ENCODE measurements around the gene CNTF. TPM values are rescaled to one million over a fixed set of nuclear protein-coding genes. Genes with fewer than 3 reads are reported as not detected.
"Not testable (repeated sequence)": the region's sequence is repeated elsewhere in the genome, so short reads cannot be mapped to it uniquely, and the experiment has no call there.

The CNTF gene, protein sequence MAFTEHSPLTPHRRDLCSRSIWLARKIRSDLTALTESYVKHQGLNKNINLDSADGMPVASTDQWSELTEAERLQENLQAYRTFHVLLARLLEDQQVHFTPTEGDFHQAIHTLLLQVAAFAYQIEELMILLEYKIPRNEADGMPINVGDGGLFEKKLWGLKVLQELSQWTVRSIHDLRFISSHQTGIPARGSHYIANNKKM
- 0.70 and 1.3 TPM in 2 replicates for total RNA-seq (2014; rRNA removed; shearing (Covaris generic))
- polyA plus RNA-seq (2015; cell fraction: cytosol; rRNA removed) = 0.23 and 0.40 TPM in 2 replicates
- polyA plus RNA-seq (2015; cell fraction: nucleus; rRNA removed) = 2.6 and 2.8 TPM in 2 replicates

DNA sequence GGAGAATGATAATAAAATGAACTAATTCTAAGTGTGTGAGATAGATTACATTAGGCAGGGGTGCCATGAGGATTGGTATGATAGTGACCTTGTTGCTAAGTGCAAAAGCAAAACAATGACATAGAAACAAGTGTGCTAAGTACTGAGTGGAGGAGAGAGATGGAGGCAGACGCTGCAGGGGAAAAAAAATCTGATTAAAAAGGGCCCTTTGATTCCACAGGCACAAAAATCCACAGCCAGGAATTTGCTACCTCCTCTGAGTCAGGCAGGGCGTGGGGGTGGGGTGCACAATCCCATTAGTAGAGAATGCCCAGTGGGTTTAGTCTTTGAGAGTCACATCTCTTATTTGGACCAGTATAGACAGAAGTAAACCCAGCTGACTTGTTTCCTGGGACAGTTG lies at the start of gene CNTF:
CNTF (plus strand) TSS at position 322 of the 400 bp plus-strand sequence. CDS start 88 bp downstream, outside the sequence.
- peak; percentile 5 for DNase-seq (ENCODE audit: low read depth)

DNA sequence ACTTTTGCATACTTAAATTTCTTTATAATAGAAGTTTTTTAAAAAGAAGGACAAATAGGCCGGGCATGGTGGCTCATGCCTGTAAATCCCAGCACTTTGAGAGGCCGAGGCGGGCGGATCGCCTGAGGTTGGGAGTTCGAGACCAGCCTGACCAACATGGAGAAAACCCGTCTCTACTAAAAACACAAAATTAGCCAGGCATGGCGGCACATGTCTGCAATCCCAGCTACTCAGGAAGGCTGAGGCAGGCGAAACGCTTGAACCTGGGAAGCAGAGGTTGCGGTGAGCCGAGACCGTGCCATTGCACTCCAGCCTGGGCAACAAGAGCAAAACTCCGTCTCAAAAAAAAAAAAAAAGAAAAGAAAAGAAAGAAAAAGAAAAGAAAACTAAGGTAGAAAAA lies 49.6 kb upstream of the CNTF start:
- DNase-seq (ENCODE audit: low read depth) = not testable (repeated sequence)

DNA sequence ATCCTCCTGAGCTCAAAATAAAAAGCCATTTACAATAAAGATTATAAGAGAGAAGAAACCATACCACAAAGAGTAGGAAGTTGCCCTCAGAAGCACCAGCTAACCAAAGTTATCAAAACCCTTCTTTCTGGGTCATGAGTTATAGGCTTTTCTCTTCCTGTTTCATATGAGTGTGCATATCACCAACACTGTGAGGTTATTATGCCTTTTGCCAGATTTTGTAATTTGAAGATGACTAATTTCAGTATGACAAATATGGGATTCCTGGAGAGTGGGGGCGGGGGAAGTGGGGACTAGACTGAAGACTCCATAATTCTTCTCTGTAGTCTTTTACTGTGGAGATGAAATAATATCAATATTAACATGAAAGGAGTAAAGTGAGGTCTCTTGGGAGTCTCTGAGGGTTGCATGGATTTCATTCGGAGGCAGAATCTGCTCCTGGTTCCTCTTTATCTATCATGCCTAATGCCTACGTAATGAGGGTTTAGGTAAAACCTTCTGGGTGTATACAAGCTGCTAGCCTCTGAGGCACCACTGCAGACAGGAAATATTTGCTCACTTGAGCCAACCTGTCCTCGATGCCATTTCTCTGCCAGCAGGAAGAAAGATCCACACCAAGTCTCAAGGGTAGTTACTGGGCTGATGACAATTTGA lies 48.9 kb upstream of the CNTF start:
- DNase-seq (ENCODE audit: low read depth) = peak; percentile 92

DNA sequence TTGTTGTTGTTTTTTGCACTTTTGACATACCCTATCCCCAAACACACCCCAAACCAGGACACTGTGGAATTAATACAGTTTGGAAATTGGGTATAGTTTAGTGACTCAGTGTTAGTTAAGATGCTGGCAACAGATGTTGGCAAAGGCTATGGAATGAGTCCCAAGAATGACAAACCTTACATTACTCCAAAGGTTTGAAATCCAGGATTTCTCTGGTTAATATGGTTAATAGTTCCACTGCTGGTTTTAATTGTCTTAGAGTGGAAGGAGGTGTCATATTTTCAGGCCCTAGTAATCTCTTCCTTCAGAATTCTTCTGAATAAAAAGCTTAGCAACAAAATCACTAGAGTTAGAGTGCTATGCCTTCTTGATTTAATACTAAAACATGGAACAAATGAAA lies 47.6 kb upstream of the CNTF start:
- peak; percentile 16 for DNase-seq (ENCODE audit: low read depth)

DNA sequence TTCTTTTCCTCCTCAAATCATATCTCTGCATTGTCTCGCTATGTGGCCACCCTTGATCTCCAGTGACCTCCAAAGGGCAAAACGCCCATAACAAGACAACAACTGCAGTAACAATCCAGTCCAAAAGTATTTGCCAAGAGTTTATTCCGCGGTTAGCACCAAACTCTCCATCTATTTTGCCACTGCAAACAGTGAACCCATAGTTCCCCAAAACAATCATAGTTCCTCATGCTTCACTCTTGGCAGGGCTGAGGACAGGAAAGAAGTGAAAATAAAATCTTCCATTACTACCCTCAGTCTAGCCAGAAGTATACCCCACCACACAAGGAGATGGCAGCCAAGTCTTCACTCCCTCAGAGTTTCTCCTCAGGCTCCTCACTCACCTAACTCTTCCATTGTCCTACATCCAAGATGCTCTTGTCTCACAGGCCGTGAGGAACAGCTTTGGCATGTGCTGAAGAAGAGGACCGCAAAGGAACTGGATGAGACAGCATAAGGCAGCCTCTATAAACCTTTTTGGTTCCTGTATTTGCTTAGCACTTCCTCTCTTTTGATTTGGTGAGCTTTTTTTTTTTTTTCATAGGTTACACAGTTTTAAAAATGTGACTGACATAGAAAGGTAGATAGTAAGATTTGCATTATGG lies 47.0 kb upstream of the CNTF start, which contains the start of gene LPXN:
LPXN (minus strand) TSS at position 480 of the 644 bp plus-strand sequence; CDS start at position 396, 84 bp downstream.
- DNase-seq (ENCODE audit: low read depth) = peak; percentile 76

DNA sequence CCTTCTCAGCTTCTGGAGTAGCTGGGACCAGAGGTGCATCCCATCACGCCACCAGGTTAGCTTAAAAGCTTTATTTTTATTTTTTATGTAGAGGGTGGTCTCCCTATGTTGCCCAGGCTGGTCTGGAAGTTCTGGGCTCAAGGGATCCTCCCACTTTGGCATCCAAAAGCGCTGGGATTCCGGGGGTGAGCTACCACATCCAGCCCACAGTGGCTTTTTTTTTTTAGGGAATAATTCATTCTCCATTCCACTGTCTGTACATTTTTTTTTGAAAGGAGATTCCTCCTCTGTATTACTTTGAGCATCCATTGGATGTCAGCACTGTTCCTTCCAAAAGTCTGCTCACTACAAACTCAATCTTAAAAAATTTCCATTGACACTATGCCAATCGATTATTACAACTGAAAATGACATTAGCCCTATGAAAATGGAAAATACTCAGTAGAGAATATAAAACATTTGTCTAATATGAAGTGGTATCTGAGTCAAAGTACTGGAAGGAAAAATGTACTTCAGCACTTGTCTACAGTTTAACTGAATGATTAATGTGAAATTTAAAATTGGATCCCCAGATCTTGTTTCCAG lies 45.5 kb upstream of the CNTF start:
- DNase-seq (ENCODE audit: low read depth) = peak; percentile 68

DNA sequence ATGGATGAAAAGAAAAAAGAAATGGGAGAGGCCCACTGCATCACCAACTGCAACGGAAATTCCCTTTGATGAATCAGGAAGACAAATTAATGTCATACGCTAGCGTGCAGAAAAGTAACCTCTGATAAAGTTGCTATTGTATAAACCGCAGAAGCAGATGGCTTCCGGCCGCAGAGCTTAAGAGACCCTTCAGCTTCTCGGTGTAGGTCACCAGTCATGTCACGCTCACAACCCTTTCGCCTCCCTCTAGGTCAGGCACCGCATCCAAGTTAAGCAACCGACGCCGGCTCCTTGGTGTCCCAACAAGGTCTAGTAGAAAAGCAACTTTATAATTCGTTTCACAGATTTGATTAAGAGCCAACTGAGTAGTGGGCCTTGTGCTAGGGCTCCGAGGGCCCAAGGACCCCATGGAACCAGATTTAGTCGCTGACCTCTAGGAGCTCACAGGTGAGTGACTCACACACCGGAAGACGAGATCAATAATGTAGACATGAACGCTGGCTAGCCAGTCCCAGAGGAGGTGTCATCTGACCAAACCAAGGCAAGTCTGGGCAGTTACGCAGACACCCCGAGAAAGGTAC lies 44.8 kb upstream of the CNTF start:
- DNase-seq (ENCODE audit: low read depth) = peak; percentile 81

DNA sequence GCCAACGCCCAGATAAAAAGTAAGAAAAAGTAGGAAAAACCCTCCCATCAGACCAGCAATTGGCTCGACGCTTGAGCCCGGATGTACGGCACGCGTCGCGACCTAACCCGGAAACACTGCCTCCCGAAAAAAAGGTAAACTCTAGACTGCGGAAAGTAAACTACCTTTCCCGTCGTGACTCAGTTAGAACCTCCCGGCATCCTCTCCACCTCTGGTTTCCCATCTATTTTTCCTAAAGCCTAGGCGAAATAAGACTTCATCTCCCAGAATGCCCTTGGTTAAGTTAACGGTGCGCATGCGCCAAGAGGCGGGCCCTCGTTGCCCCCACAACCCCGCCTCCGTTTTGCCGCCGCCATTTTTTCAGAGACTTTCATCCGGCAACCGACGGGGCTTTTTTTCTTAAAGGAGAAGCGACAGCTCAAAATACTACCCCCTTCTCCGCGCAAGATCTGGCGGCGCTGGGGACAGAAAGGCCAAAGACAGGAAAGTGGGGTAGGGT lies 44.3 kb upstream of the CNTF start:
- peak; percentile 99 for DNase-seq (ENCODE audit: low read depth)

DNA sequence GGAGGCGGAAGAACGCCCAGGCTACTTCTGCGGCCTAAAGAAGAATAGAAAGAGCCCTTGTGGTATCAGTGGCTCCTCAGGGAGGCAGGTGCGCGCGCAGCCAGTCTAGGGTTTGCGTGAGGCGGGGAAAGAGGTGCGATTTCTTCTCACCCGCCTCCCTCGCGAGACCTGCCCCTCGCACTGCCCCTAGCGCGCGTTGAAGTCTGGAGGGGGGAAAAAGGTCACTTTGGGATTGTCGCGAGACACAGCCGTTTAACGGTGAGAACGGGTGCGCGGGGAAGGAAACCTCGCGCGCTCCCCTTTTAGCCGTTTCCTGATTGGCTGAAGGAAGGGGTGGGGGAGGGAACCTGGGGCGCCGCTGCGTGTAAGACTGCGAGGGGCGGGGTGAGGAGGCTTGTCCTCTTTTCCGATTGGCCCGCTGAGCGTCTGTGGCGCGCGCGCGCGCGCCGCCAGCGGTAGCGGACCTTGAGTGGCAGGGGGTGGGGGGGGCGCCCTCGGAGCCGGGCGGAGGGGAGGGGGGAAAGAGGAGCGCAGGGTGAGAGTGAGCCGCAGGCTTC lies 43.8 kb upstream of the CNTF start, which contains the start of gene ZFP91:
ZFP91 (plus strand) TSS at position 429 of the 557 bp plus-strand sequence. CDS start 219 bp downstream, outside the sequence.
- peak; percentile 94 for DNase-seq (ENCODE audit: low read depth)

DNA sequence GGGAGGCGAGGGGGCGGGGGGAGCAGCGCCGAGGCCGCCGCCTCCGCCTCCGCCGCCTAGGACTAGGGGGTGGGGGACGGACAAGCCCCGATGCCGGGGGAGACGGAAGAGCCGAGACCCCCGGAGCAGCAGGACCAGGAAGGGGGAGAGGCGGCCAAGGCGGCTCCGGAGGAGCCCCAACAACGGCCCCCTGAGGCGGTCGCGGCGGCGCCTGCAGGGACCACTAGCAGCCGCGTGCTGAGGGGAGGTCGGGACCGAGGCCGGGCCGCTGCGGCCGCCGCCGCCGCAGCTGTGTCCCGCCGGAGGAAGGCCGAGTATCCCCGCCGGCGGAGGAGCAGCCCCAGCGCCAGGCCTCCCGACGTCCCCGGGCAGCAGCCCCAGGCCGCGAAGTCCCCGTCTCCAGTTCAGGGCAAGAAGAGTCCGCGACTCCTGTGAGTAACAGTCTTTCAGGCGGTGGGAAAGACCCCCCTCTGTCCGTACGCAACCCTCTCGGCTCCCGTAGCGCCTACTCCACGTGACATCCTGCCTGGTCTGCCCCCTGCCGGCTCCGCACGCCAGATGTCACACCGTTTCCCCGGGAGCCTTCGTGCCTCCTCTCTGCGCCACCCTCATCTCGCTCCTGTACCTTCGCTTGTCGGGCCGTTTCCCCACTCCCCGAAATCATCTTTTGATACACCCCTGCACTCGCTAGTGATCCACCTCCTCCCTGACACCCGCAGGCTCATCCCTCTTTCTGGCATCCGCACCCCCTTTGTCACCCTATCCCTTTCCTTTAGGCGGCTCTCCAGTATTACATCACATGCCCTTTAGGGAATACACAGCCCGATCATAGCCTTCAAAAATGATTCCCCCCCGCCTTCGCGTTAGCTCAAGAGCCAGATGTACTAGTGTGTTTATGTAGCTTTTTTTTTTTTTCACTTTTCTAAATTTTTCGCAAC lies 43.0 kb upstream of the CNTF start:
- DNase-seq (ENCODE audit: low read depth) = peak; percentile 82

DNA sequence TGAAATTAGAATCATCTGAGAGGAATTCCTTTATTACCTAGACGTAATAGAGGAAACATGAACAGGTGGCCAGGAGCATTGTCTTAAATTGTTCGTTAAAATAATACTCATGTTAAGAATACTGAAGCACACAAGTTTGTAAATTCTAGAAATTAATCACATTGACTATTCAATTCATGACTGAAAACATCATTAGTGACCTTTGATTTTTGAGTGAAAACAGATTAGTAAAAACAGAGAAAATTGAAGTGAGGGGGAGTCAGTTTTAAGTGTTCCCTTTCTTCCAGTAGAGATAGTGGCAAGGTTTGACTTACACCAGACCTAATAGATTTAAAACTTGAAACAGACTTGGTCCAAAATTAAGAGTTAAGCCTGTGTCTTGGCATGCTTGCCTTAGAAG lies 42.2 kb upstream of the CNTF start:
- no peak for DNase-seq (ENCODE audit: low read depth)

DNA sequence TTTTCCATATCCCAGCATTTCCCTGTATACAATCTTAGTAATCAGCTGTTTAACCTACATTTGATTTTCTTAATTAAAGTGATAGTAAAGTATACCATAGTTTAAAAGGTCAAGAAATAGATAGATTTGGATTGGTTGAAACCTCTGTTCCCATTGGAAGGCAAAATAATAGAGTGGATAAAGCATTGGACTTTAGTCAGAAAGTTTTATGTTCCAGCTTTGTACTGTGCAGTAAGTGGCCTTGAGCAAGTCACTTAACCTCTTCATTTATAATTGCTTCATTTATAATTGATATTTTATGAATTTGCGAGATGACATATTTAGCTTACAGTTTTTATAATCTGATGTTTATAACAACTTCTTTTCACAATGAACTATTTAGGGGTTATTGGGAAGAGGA lies 40.0 kb upstream of the CNTF start:
- no peak for DNase-seq (ENCODE audit: low read depth)

DNA sequence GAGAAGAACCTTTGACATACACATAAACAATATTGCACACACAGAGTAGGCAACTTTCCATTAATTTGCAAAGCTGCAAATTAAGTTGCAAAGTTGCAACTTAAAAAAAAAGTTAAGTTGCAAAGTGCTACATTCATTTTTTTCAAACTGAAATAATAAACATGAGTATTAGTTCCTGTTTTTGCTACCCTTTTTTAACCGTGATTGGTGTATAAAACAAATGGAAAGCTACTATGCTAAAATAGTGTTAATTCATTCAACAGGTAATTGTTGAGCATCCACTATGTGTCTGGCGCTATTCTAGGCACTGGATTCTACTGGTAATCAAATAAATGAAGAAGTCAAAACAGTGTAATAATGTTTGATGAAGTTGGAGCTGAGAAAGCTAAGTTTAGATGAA lies 35.5 kb upstream of the CNTF start:
- DNase-seq (ENCODE audit: low read depth) = no peak

DNA sequence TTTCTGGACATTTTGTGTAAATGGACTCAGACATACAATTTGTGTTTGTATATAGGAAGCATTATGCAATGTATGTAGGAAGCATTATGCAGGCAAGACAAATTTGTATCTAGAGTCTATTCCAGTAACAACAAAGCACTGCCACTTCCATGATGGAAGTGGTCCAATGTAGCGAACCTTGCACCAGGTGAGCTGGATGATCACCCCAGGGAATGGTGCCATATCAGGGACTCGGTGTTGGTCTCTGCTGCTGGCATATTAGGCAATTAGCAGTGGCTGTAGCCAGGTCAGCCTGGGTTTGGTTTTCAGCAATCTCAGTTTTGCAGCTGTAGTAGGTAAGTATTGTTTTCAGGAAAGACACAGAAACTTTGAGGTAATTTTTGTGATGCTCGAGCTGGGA lies 30.8 kb upstream of the CNTF start:
- DNase-seq (ENCODE audit: low read depth) = no peak

DNA sequence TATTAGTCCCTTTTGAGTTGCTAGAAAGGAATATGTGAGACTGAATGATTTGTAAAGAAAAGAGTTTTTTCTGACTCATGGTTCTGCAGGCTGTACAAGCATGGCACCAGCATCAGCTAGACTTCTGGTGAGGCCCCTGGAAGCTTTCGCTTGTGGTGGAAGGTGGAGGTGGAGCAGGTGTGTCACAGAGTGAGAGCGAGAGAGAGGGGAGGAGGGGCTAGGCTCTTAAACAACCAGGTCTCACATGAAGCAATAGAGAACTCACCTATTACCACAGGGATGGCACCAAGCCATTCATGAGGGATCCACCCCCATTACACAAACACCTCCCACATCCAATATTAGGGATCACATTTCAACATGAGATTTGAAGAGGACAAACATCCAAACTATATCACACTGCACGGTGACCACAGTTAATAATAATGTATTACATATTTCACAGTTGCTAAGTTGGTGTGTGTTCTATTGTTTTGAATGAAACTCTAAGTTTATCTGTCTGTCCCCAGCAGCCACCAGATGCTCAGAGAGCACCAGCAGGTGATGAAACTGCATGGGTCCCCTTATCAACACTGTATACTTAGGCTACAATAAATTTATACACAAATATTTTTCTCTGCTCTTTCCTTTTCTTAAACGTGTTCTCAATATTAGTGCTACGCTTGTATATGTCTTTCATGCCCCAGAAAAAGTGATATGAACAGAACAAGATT lies 29.5 kb upstream of the CNTF start:
- no peak for DNase-seq (ENCODE audit: low read depth)

DNA sequence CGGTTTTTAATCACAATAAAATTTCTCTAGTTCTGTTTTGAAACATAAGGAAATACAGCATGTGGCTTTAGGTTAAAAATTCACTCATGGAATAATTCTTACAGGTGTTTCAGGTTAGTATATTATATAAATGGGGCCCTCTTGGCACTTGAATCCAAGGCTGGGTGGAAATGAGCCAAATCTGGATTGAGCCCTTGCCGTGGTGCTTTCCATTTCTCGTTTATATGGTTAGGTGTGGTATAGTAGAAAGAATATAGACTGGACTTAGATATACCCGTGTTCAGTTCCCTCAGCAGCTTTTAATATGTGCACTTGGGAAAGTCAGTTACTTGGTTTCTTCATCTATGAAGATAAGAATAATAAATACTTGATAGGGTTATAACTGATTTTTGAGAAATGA lies 27.6 kb upstream of the CNTF start:
- no peak for DNase-seq (ENCODE audit: low read depth)

DNA sequence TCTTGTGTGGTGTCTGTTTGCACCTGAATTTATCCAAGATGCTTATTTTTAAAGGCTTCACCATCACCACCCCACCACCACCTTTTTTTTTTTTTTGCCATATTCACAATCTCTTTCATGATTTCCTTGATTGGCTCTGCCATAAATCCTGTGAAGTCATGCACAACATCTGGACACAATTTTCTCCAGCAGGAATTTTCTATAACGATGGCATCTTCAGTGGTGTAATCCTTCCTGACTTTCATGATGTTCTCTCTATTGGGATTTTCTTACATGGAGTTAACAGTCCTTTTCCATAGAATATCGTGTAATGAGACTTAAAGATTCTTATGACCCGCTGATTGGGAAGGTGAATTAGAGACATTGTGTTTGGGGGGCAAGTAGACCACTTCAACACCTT lies 25.8 kb upstream of the CNTF start:
- no peak for DNase-seq (ENCODE audit: low read depth)

DNA sequence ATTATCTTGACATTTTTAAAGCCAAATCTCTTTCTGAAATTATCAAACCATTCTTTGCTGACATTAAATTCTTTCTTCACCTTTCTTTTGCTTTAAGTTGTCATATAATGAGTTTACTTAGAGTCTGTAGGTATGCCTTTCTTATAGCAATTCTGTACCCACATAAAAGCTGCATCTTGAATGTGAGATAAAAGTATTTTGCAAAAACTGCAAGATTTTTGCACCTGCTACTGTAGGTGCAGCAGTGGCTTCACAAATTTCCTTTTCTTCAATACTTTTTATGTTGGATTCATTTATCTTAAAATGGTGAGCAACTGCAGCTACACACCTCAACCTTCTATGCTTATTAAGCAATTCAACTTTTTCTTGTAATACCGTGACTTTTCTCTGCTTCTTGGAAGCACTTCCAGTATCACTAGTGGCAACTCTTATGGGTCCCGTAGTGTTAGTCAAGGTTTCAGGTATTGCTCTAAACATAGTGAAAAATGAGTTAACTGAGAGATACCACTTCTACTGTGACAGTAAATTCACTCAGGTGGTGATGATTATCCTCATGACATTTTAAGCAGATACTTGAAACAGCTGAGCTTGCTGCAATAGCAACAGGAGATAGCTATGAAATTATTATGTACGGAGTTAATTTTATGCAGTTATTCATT lies 24.9 kb upstream of the CNTF start:
- DNase-seq (ENCODE audit: low read depth) = no peak

DNA sequence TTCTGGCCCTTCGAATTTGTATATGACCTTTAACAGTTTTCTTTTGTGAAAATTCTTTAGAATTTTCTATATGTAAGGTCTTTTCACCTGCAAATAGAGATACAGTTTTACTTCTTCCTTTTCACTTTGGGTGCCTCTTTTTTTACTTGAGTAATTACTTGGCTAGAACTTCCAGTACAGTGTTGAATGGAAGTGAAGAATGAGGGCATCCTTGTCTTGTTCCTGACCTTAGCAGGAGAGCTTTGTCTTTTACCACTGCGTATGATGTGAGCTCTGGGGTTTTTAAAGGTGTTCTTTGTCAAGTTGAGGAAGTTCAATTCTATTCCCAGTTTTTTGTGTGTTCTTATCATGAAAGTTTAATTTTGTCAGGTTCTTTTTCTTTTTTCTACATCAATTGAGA lies 22.0 kb upstream of the CNTF start:
- DNase-seq (ENCODE audit: low read depth) = no peak
